ENCODE data around the gene COX18. TPM values are rescaled to one million over a fixed set of nuclear protein-coding genes. Genes with fewer than 3 reads are reported as not detected.
A peak's percentile ranks its signal among the peaks of the same experiment; 100 is the strongest.

COX18 gene
- 10 to 100 TPM; 12.9 to 13.3 TPM for total RNA-seq

GRCh38 chr4:73069338-73070073 lies at the start of gene COX18:
Gene COX18, minus strand, starts transcription at chr4:73069716. Its CDS starts 67 bp downstream, at chr4:73069649.
- Mint-ChIP-seq H3K27me3 (no peaks in the 10 kb centered on the region), H3K4me3 (peak within 1 kb of the TSS; percentile 82), H3K36me3 (ENCODE audit: low read depth) (peaks cover 14% of the 10 kb centered on the region), H3K27ac (peak within 1 kb of the TSS; percentile 95), H3K9me3 (no peaks in the 10 kb centered on the region), H3K4me1 (peaks cover 30% of the 10 kb centered on the region)
- CTCF ChIA-PET: interaction anchor here (1.0 kb wide), 1 partner anchor 22 kb away, joined by 3 read pairs; no protein-coding TSS in a partner anchor
- POLR2A ChIA-PET: no interaction called here
- DNase-seq: peak; percentile 93

GRCh38 chr4:73109493-73109892 lies 40.0 kb upstream of the COX18 start:
- Mint-ChIP-seq H3K4me3 (no peak overlapping the region), H3K9me3 (no peaks in the 10 kb centered on the region), H3K27me3 (no peaks in the 10 kb centered on the region), H3K36me3 (ENCODE audit: low read depth) (peaks cover 27% of the 10 kb centered on the region), H3K27ac (no peak overlapping the region), H3K4me1 (peaks cover 2% of the 10 kb centered on the region)
- ChIA-PET POLR2A (no interaction called here), CTCF (interaction anchor here (0.5 to 3.2 kb wide), 2 partner anchors 10 to 153 kb away, joined by 3 to 10 read pairs; no protein-coding TSS in a partner anchor)
- DNase-seq: no peak

GRCh38 chr4:73104695-73105094 lies 35.2 kb upstream of the COX18 start:
- Mint-ChIP-seq H3K4me1 (peaks cover 3% of the 10 kb centered on the region), H3K36me3 (ENCODE audit: low read depth) (peaks cover 28% of the 10 kb centered on the region), H3K27ac (no peak overlapping the region), H3K4me3 (no peak overlapping the region), H3K27me3 (no peaks in the 10 kb centered on the region), H3K9me3 (no peaks in the 10 kb centered on the region)
- no peak for DNase-seq
- CTCF ChIA-PET: interaction anchor here (1.2 to 1.3 kb wide), 2 partner anchors 16 to 32 kb away, joined by 3 read pairs; no protein-coding TSS in a partner anchor
- POLR2A ChIA-PET: no interaction called here

GRCh38 chr4:73103799-73104503 lies 34.4 kb upstream of the COX18 start:
- no peak for DNase-seq
- peaks cover 34% of the 10 kb centered on the region for H3K36me3 Mint-ChIP-seq (ENCODE audit: low read depth)
- CTCF ChIA-PET: interaction anchor here (1.2 to 1.3 kb wide), 2 partner anchors 16 to 31 kb away, joined by 3 read pairs; no protein-coding TSS in a partner anchor
- peaks cover 3% of the 10 kb centered on the region for H3K4me1 Mint-ChIP-seq
- H3K27me3 Mint-ChIP-seq: no peaks in the 10 kb centered on the region
- H3K27ac Mint-ChIP-seq: no peak overlapping the region
- H3K4me3 Mint-ChIP-seq: no peak overlapping the region
- no peaks in the 10 kb centered on the region for H3K9me3 Mint-ChIP-seq
- POLR2A ChIA-PET: no interaction called here

GRCh38 chr4:73099143-73099542 lies 29.6 kb upstream of the COX18 start:
- H3K9me3 Mint-ChIP-seq: no peaks in the 10 kb centered on the region
- POLR2A ChIA-PET: no interaction called here
- H3K27ac Mint-ChIP-seq: no peak overlapping the region
- H3K4me1 Mint-ChIP-seq: peaks cover under 1% of the 10 kb centered on the region
- no peaks in the 10 kb centered on the region for H3K27me3 Mint-ChIP-seq
- DNase-seq: no peak
- H3K36me3 Mint-ChIP-seq (ENCODE audit: low read depth): peaks cover 32% of the 10 kb centered on the region
- H3K4me3 Mint-ChIP-seq: no peak overlapping the region
- CTCF ChIA-PET: no interaction called here

GRCh38 chr4:73098713-73099112 lies 29.2 kb upstream of the COX18 start:
- no peaks in the 10 kb centered on the region for H3K4me1 Mint-ChIP-seq
- ChIA-PET POLR2A (no interaction called here), CTCF (no interaction called here)
- DNase-seq: no peak
- no peak overlapping the region for H3K4me3 Mint-ChIP-seq
- peaks cover 31% of the 10 kb centered on the region for H3K36me3 Mint-ChIP-seq (ENCODE audit: low read depth)
- H3K9me3 Mint-ChIP-seq: no peaks in the 10 kb centered on the region
- H3K27me3 Mint-ChIP-seq: no peaks in the 10 kb centered on the region
- H3K27ac Mint-ChIP-seq: peak overlapping the region; percentile 36

GRCh38 chr4:73098016-73098415 lies 28.5 kb upstream of the COX18 start:
- Mint-ChIP-seq H3K4me3 (no peak overlapping the region), H3K36me3 (ENCODE audit: low read depth) (peaks cover 31% of the 10 kb centered on the region), H3K9me3 (no peaks in the 10 kb centered on the region), H3K27me3 (no peaks in the 10 kb centered on the region), H3K27ac (no peak overlapping the region), H3K4me1 (no peaks in the 10 kb centered on the region)
- no peak for DNase-seq
- POLR2A ChIA-PET: no interaction called here
- CTCF ChIA-PET: no interaction called here

GRCh38 chr4:73092868-73093267 lies 23.4 kb upstream of the COX18 start:
- H3K27me3 Mint-ChIP-seq: no peaks in the 10 kb centered on the region
- peaks cover 2% of the 10 kb centered on the region for H3K4me1 Mint-ChIP-seq
- CTCF ChIA-PET: interaction anchor here (0.5 to 0.6 kb wide), 2 partner anchors 22 to 39 kb away, joined by 3 to 6 read pairs; no protein-coding TSS in a partner anchor
- no peaks in the 10 kb centered on the region for H3K9me3 Mint-ChIP-seq
- no peak overlapping the region for H3K4me3 Mint-ChIP-seq
- no peak overlapping the region for H3K27ac Mint-ChIP-seq
- POLR2A ChIA-PET: no interaction called here
- peaks cover 37% of the 10 kb centered on the region for H3K36me3 Mint-ChIP-seq (ENCODE audit: low read depth)
- no peak for DNase-seq

GRCh38 chr4:73090738-73091137 lies 21.2 kb upstream of the COX18 start:
- H3K36me3 Mint-ChIP-seq (ENCODE audit: low read depth): peaks cover 43% of the 10 kb centered on the region
- no peak overlapping the region for H3K4me3 Mint-ChIP-seq
- no peaks in the 10 kb centered on the region for H3K9me3 Mint-ChIP-seq
- no peak for DNase-seq
- H3K4me1 Mint-ChIP-seq: peaks cover 11% of the 10 kb centered on the region
- H3K27ac Mint-ChIP-seq: peak overlapping the region; percentile 52
- CTCF ChIA-PET: interaction anchor here (1.2 to 3.1 kb wide), 2 partner anchors 11 to 18 kb away, joined by 4 to 11 read pairs; no protein-coding TSS in a partner anchor
- no peaks in the 10 kb centered on the region for H3K27me3 Mint-ChIP-seq
- POLR2A ChIA-PET: no interaction called here

GRCh38 chr4:73087871-73088270 lies 18.4 kb upstream of the COX18 start:
- H3K4me1 Mint-ChIP-seq: peaks cover 11% of the 10 kb centered on the region
- ChIA-PET CTCF (no interaction called here), POLR2A (no interaction called here)
- no peak overlapping the region for H3K27ac Mint-ChIP-seq
- no peak overlapping the region for H3K4me3 Mint-ChIP-seq
- no peaks in the 10 kb centered on the region for H3K9me3 Mint-ChIP-seq
- no peaks in the 10 kb centered on the region for H3K27me3 Mint-ChIP-seq
- peaks cover 56% of the 10 kb centered on the region for H3K36me3 Mint-ChIP-seq (ENCODE audit: low read depth)
- DNase-seq: no peak

- ChIA-PET CTCF (no interaction called here), POLR2A (no interaction called here)
- H3K4me3 Mint-ChIP-seq: peak overlapping the region; percentile 63
- peaks cover 9% of the 10 kb centered on the region for H3K4me1 Mint-ChIP-seq
- no peaks in the 10 kb centered on the region for H3K9me3 Mint-ChIP-seq
- H3K27me3 Mint-ChIP-seq: no peaks in the 10 kb centered on the region
- H3K36me3 Mint-ChIP-seq (ENCODE audit: low read depth): peaks cover 49% of the 10 kb centered on the region
- H3K27ac Mint-ChIP-seq: peak overlapping the region; percentile 78
- DNase-seq: peak; percentile 13
These were observed 16.8 kb upstream of the COX18 start for GRCh38 chr4:73086095-73086868.

GRCh38 chr4:73080789-73081188 lies 11.3 kb upstream of the COX18 start:
- H3K4me1 Mint-ChIP-seq: peaks cover 11% of the 10 kb centered on the region
- DNase-seq: no peak
- no peaks in the 10 kb centered on the region for H3K9me3 Mint-ChIP-seq
- H3K27ac Mint-ChIP-seq: peak overlapping the region; percentile 12
- H3K36me3 Mint-ChIP-seq (ENCODE audit: low read depth): peaks cover 48% of the 10 kb centered on the region
- H3K4me3 Mint-ChIP-seq: no peak overlapping the region
- H3K27me3 Mint-ChIP-seq: no peaks in the 10 kb centered on the region
- CTCF ChIA-PET: interaction anchor here (1.3 to 2.6 kb wide), 2 partner anchors 10 to 37 kb away, joined by 3 to 11 read pairs; no protein-coding TSS in a partner anchor
- POLR2A ChIA-PET: no interaction called here

GRCh38 chr4:73075832-73076231 lies 6.3 kb upstream of the COX18 start:
- CTCF ChIA-PET: no interaction called here
- Mint-ChIP-seq H3K4me3 (no peak overlapping the region), H3K27me3 (no peaks in the 10 kb centered on the region), H3K36me3 (ENCODE audit: low read depth) (peaks cover 30% of the 10 kb centered on the region), H3K9me3 (no peaks in the 10 kb centered on the region), H3K4me1 (peaks cover 8% of the 10 kb centered on the region), H3K27ac (no peak overlapping the region)
- DNase-seq: no peak
- POLR2A ChIA-PET: no interaction called here
